ENCODE results near the gene SYNJ1. TPM values are rescaled to one million over a fixed set of nuclear protein-coding genes. Genes with fewer than 3 reads are reported as not detected.

SYNJ1 gene
- total and polyA plus RNA-seq, 2 of the 13 experiments (the other 11 are each of a cell fraction or from before 2014, with no cell fraction given) = 2.0 to 2.7 TPM

- TF ChIP-seq, protein P1, sequence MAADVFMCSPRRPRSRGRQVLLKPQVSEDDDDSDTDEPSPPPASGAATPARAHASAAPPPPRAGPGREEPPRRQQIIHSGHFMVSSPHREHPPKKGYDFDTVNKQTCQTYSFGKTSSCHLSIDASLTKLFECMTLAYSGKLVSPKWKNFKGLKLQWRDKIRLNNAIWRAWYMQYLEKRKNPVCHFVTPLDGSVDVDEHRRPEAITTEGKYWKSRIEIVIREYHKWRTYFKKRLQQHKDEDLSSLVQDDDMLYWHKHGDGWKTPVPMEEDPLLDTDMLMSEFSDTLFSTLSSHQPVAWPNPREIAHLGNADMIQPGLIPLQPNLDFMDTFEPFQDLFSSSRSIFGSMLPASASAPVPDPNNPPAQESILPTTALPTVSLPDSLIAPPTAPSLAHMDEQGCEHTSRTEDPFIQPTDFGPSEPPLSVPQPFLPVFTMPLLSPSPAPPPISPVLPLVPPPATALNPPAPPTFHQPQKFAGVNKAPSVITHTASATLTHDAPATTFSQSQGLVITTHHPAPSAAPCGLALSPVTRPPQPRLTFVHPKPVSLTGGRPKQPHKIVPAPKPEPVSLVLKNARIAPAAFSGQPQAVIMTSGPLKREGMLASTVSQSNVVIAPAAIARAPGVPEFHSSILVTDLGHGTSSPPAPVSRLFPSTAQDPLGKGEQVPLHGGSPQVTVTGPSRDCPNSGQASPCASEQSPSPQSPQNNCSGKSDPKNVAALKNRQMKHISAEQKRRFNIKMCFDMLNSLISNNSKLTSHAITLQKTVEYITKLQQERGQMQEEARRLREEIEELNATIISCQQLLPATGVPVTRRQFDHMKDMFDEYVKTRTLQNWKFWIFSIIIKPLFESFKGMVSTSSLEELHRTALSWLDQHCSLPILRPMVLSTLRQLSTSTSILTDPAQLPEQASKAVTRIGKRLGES (CRISPR knock-in tag; IDR thresholded peaks at IDR 0.05; ENCODE audit: borderline replicate concordance) = no peak
- TF ChIP-seq ONECUT2 (CRISPR knock-in tag; IDR thresholded peaks at IDR 0.05) (no peak), KAT2B (IDR thresholded peaks at IDR 0.05; ENCODE audit: borderline replicate concordance, low read depth, low read length) (no peak), SRSF4 (IDR thresholded peaks at IDR 0.05; ENCODE audit: low read depth, low read length, poor library complexity, severe bottlenecking) (no peak), TFDP1 (CRISPR knock-in tag; IDR thresholded peaks at IDR 0.05; ENCODE audit: borderline replicate concordance) (peak; percentile 44; the same call in 1 of the 2 replicates), POGK (CRISPR knock-in tag; conservative IDR thresholded peaks at IDR 0.05) (peak; percentile 18; the same call in 1 of the 2 replicates), RCOR2 (CRISPR knock-in tag; IDR thresholded peaks at IDR 0.05) (no peak), TRIM24 (CRISPR knock-in tag; IDR thresholded peaks at IDR 0.05) (no peak), TP53 (CRISPR knock-in tag; conservative IDR thresholded peaks at IDR 0.05) (0 out of 2 replicates have a peak, but pooled peaks have one; percentile 82), ZNF138 (CRISPR knock-in tag; IDR thresholded peaks at IDR 0.05; ENCODE audit: low read depth) (peak; percentile 76), ZBTB38 (CRISPR knock-in tag; IDR thresholded peaks at IDR 0.05) (no peak), FOXP4 (CRISPR knock-in tag; IDR thresholded peaks at IDR 0.05) (no peak; the same call in none of the 2 replicates), EED (CRISPR knock-in tag; IDR thresholded peaks at IDR 0.05) (no peak; the same call in 1 of the 2 replicates)
- TF ChIP-seq, protein P2, sequence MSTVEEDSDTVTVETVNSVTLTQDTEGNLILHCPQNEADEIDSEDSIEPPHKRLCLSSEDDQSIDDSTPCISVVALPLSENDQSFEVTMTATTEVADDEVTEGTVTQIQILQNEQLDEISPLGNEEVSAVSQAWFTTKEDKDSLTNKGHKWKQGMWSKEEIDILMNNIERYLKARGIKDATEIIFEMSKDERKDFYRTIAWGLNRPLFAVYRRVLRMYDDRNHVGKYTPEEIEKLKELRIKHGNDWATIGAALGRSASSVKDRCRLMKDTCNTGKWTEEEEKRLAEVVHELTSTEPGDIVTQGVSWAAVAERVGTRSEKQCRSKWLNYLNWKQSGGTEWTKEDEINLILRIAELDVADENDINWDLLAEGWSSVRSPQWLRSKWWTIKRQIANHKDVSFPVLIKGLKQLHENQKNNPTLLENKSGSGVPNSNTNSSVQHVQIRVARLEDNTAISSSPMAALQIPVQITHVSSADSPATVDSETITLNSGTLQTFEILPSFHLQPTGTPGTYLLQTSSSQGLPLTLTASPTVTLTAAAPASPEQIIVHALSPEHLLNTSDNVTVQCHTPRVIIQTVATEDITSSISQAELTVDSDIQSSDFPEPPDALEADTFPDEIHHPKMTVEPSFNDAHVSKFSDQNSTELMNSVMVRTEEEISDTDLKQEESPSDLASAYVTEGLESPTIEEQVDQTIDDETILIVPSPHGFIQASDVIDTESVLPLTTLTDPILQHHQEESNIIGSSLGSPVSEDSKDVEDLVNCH (CRISPR knock-in tag; IDR thresholded peaks at IDR 0.05) = no peak
- TF ChIP-seq, protein P3, sequence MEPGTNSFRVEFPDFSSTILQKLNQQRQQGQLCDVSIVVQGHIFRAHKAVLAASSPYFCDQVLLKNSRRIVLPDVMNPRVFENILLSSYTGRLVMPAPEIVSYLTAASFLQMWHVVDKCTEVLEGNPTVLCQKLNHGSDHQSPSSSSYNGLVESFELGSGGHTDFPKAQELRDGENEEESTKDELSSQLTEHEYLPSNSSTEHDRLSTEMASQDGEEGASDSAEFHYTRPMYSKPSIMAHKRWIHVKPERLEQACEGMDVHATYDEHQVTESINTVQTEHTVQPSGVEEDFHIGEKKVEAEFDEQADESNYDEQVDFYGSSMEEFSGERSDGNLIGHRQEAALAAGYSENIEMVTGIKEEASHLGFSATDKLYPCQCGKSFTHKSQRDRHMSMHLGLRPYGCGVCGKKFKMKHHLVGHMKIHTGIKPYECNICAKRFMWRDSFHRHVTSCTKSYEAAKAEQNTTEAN (CRISPR knock-in tag; conservative IDR thresholded peaks at IDR 0.05) = no peak
Measured at GRCh38 chr21:32612075-32612998, 115.5 kb downstream of the SYNJ1 start, which contains the start of gene CFAP298 (continued).
